ENCODE measurements around the gene LMCD1.
A peak's percentile ranks its signal among the peaks of the same experiment; 100 is the strongest.

LMCD1 gene

DNA sequence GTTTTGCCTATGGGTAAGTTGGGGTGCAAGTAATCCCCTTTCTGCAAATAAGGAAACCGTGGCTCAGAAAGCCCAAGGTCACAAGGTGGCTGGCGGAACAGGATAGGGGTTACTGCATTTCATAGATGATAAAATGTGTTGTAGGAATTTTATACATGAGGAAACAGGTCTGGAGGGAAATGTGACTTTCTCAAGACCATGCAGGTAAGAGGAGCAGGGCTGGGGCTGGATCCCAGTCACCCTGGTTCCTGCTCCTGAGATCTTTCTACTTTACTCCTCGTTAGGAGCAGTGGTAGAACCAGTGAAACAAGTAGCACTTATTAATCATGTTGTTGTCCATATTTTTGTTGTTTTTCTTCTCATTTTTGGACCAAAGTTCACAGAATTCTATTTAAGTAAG is 79.8 kb downstream of the LMCD1 start:
- DNase-seq: no peak

DNA sequence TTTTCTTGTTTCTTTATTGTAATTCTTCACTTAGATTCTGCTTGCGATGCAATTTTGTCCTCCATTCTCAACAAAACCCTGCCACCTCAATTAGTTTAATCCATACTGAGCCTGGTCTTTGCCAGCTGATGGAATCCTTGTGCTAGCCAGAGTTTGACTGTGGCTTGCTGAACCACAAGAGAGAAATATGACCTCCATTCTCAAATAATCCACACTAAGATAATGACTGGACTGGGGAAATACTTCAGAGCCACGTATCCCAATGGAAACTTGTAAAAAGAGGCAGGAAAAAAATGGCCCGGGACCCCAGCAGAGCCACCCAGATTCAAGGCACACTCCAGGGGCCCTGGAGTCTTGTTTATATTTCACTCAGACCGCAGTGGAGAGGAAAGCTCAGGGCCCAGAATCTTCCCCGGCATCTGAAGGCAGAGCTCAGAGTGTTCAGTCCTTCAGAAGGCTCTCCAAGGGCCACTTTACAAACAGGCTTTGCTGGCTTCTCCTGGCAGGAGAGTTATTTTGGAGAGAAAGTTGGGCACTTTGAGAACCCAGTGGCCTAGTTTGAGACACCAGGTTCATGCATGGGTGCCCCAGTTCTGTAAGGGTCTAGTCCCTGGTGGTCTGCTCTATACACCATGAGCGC is 80.3 kb downstream of the LMCD1 start:
- DNase-seq: no peak

DNA sequence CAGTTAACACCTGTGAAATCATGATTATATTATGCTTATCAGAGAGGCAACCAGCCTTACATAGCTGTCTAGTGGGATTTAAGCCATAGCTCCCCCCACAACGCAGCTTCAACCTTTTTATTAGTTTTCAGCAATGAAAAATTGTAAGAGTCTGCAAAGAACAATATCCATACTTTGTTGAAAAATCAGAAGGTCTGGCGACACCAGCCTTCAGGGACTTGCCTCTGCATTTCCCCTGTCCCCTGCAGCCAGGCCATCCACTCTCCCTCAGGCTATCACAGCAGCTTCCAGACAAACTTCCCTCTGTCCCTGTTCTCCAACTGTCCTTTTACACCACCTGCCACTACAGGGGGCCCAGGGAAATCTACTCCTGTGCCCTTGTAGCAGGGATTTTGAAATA is 83.0 kb downstream of the LMCD1 start:
- DNase-seq: no peak

DNA sequence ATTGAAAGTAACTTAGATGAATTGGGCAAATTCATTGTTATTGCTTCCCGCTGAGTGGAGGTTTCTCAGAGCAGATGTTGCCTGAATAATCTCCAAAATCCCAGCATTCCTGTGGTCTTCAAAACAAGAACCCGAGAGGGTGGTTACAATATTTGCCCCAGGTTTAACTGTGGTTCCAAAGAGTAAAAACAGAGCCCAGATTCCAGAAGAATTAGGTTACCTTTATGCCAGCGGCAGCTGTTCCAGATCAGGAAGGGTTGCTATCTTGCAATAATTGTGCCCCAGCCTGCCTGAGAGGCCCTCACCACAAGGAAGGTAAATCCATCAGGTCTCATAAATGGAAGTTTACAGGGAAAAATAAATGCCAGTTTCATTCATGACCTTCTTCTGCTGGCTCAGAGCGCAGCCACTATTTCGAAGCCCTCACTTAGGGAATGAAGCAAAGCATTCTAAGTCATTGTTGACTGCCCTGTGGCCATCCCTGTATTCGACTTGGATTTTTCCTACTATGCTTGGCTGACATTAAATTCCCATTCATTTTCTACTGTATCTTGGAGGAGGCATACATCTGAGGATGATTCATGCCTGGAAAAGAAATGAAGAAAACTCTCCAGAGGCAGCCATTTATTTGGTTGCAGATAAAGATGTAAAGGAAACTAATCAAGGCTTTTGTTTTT is 88.4 kb downstream of the LMCD1 start:
- DNase-seq: no peak

DNA sequence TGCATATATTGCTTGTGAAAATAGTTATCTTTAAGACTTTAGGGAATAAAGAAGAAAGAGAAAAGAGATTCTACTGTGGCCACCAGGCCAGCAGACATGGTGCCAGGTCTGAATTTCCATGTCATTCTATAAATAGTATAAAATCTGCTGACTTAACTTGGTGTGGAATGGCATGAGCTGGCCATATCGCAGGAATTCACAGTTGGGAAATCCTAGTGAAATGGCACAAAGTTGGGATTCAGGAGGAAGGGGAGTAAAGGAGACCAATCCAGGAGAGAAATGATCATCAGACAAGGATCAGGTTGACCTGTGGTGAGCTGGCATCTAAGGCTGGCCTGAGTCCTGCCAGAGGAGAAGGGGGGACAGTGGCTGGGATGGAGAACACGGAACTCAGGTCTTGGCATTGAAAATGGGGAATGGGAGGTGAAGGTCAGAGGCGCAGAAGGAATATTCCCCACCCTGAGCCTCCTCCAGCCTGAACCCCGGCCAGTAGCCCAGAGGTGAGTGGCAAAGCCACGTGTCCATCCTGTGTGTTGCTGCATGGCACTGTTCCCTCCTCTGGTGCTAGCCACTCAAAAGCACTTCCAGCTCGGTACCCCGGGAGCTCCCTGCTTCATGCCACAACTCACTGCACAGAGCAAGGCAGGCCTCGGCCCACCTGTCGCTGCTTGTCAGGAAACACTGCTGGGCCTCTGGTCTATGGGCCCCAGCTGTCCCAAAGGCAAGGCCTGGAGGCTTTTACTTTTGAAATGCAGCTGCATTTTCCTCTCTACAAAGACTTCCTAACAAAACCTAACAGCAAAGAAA is 91.6 kb downstream of the LMCD1 start:
- no peak for DNase-seq

DNA sequence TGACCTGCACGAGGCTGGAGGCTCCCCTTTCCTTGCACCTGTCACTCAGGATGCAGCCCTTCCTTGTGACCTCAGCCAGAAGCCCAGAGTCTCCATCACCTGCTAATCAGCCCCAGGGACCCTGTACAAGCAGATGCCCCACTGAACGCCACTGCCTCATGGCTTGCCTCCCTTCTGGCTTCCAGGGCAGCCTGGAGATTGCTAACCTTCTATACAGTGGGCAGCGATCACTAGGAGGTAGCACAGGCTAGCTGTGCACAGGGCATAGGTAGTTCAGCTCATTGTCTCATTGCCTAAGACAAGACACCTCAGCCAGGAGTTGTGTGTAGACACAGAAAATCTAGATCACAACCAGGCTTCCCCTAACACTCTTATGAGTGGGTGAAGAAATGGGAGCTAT is 93.6 kb downstream of the LMCD1 start:
- no peak for DNase-seq

DNA sequence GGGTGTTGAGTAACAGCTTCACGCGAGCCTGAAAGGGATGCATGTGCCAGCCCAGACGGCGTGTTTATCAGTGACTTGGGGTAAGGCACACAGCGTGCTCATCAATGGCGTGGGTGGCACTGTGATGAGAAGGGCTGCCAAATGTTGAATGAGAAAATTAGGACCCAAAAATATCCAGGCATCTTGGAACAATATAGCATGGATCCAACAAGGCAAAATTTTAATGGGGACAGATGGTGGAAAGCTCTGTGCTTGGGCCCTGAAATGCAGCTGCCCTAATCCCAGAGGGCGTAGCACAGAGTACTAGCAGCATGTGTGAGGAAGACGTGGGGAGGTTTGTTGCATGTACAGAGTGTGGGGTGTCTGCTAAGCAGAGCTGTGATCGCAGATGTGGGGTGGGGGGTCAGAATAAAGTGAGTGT is 94.1 kb downstream of the LMCD1 start:
- peak in 17 of 56 donors; percentile 3 to 42 (median 14) for DNase-seq

DNA sequence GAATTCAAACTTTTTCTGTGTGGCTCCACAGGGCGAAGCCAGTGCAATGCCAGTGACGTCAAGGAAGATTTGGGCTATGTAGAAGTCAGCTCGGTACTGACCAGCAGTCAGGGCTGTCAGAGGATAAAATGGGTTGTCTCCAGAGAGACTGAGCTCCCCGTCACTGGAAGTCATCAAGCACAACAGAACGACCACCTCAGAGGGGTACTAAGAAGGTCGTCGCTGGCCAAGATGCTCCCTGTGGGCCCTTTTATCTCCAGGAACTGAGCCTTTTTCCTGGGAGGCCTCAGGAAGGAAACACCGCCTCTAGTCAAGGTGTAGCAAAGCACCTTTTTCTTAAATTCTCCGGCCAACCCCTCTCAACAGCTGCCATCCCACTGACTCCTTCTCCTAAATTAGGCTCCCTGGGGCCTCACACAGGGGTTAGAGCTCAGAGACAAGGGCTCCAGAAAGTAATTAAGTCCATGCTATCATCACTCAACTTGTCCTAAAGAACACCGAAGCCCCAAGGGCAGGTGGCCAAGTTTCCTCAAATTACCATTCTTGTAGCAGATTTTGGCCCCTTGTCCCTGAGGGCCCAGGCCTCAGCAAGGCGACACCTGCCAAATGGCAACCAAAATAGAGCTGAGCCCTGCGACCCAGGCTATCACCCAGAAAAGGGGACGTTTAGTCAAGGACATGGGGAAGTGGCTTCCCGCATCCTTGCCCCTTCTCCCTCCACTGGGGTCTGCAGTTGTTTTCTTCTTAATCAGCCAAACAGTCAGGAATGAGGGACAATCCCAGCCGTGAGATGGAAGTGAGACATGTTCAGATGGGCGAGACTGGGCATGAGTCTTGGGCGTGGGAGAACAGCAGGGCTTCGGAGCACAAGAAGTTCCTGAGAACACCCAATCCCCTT is 94.9 kb downstream of the LMCD1 start:
- DNase-seq: no peak

DNA sequence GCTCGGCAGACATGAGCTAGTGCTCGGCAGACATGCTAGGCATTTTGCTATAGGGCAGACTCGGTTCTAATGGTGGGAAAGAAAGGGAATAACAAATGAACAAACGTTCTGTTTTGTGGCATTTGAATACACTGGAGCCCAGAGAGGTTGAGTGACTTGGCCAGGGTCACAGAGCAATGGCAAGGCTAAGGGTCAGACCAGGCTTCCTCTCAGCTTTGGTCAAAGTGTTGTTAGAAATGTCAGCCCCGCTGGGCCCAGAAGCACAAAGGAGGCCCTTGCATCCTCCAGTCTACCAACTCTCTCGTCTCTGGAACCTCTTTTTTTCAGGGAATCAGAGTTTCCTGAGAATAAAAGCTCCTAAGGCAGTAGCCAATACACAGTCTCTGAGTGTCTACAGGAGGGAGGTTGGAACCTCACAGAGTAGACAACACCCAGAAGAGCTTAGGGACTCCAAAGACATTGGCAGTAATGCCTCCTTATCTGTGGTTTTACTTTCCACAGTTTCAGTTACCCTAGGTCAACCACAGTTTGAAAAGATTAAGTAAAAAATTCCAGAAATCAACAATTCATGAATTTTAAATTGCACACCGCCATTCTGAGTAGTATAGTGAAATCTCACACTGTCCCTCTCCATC is 95.7 kb downstream of the LMCD1 start:
- no peak for DNase-seq

DNA sequence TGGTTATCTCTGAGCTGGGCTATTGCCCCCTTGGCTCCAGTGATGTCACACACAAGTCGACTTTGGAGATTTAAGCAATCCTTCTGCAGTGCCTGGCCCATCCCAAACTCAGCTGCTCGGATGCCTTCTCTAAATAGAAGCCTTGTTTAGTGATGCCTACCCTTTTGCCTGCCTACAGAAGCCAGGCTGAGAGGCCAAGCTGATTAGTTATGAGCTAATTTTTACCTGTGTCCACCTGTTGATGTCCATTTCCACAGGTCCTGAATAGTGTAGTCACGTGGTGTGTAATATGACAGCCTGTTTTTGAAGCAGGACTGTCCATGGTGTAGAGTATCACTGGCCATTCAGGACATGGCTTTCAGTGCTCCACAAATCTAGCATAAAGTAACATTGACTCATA is 97.5 kb downstream of the LMCD1 start:
- no peak for DNase-seq

DNA sequence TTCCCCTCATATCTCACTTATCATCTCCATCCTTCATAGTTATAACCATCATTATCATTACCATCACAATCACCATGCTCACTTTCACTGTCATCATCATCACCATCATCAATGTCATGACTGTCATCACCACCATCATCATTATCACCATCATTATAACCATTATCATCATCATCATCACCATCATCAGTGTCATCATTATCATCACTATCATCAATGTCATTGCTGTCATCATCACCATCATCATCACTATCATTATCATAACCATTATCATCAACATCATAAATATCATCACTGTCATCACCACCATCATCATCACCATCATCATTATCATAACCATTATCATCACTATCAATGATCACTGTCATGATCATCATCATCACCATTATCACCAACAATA is 98.8 kb downstream of the LMCD1 start:
- DNase-seq: no peak

DNA sequence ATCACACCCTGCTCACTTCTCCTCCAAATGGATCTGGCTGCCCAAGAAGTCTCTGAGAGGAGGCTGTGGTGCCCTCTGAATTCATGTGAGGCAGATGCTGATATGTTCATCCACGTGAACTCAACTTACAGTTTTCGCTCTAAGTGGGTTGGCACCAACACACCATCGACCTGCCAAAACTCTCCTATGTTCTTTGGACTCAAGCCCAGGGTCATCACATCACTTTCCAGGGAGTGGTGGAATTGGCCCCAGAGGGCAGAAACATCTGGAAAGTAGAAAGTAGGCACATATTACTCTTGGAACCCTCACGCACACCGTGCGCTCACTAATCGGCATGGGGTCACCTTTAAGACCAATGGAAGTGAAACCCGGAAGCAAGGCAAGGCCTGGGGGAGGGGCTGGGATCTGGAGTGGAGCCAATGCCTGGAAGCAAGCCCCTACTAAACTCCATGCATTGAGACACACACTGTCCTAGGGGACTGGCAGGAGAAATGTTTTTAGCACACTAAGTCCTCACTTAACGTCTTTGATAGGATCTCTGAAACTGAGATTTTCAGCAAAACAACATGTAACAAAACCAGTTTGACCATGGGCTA is 101.6 kb downstream of the LMCD1 start:
- DNase-seq: no peak

DNA sequence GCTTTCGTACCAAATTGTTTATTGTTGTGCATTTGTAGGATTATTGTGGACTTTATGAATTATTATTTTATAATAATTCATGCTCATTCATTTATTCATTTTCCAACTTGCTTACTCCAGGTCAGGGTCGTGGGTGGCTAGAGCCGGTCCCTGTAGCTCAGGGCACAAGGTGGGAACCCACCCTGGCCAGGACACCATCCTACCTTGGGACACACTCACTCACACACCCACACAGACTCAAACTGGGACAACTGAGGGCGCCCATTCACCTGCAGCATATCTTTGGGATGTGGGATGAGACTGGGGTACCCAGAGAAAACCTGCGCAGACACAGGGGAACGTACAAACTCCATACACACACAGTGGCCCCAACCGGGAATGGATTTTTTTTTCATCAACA is 102.4 kb downstream of the LMCD1 start:
- DNase-seq: no peak

DNA sequence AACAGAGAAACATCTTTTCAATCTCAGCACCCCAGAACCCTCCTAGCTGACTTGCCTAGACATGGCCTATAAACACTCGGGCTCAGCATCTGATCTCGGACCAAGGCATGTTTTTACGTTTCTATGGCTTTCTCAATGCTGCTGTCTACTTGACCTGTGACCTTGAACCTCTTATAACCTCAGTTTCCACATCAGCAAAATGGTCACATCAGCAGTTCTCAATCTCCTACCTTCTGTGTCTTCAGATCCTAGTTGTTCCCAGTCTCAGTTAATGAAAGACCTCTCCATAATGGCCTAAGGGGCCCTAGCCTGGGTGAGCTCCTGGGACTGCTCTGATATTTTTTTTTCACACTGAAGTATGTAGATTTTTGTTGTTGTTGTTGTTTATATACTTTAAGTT is 103.4 kb downstream of the LMCD1 start:
- DNase-seq: no peak

DNA sequence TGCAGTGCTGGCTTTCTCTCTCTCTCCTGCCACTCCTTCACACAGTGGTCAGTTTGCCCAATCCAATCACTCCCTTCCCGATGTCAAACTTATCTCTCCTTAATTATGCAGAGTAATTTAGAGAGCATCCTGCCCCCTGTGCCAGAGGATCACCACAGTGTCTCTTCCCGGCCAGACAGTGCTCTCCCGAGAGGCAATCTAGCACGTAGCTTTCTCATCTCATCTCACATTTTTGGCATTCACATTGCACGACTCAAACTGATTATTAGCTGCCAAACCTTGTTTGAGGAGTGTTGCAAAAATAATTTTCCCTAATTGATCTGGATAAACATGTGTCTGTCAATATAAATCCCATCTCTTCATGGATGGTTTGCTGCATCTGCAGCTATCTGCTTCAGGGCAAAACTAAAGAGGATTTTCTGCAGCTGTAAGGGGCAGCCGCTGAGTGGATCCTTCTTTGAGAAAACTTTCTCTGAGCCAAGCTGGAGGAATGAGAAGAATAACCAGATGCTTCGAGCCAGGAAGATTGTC is 105.1 kb downstream of the LMCD1 start:
- no peak for DNase-seq

DNA sequence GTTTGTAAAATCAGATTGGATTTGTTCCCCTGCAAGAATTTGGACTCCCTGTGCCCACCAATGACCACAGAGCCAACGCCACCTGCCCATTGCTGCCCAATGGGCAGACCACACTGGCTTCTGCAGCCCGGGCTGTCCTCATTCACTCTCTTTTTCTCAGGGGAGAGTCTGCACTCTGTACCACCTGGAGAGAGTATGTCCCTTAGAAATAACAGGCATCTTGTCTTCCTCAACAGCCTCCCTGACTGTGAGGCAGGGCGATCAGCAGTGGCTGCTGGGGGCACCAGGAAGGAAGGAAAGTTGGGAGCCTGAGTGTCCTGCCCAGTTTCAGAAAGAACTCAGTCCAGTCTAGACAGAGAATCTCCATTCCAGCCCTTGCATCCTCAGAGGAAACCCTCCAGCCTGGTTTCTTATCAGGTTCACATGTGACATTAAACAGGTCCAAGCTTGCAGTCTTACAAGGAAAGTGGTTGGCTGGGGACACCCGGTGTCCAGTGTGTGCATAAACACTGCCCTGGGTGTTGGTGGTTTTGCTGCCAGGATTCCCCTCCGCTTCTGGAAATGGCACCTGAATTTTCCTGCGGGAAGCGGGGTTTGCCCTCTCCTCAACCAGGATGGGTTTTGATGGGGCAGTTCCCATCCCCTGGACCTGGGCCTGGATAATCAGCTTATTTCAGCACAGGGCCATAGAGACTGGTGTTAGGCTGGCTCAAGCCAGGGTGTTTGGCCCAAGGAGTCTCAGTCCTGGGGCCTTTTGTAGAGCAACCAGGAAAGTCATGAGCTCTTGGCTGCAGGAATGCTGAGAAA is 105.8 kb downstream of the LMCD1 start:
- DNase-seq: peak in 33 of 56 donors; percentile 4 to 52 (median 16)

DNA sequence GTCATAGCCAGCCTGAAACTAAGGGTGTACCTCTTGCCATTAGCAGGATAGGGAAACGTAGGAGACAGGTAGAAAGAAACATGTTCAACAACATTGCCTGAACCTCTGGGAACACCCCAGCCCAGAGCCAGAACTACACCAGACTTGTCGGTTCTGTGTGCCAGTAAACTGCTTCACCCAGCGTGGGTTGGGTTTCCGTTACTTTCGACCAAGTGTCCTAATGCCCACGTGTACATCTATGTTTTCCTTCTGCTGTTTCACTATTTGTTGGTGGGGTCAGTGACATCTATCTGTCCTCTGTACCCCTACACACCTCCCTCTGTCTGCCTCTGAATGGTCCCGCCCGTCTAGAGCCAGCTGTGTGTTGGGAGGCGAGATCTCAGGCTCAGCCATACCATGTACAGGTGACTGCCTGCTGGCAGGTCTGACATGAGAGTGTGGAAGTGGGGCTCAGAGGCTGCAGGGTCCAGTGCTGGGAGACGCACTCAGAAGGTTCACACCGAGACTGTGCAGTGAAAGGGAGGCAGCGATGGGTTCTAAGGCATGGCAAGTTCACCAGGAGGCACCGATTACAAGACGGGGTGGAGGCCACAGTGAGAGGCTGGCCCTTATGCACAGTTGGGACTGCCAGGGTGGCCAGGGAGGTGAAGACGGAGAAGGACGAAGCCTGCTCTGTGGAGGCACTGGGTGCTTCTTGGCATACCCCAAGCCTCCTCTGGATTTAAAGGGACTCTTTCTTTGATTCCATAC is 106.6 kb downstream of the LMCD1 start:
- no peak for DNase-seq

DNA sequence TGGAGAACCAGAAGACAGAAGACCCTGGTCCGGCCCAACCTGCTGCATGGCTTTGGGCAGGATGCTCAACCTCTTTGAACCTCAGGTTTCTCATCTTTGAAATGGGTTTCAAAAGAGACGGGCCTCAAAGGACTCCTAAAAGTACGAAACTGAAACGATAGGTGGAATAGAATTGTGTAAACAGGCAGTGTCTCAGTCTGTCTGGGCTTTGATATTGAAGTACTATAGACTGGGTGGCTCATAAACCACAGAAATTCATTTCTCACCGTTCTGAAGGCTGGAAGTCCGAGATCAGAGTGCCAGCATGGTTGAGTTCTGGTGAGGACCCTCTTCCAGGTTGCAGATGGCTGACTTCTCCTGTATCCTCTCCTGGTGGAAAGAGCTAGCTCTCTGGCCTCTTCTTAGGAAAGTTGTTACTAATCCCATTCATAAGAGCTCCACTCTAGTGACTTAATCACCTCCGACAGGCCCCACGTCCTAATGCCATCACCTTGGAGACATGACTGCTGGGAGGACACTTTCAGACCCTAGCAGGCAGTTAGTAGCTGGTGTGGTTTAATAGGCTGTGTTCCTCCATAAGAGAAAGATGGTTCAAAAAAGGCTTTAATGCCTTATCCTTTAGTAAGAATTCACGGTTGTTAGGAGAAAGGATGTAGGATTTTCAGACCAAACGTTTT is 107.3 kb downstream of the LMCD1 start:
- DNase-seq: no peak

Measured in nucleus accumbens (tissue), 56 donors.